ENCODE measurements around the gene NAB1.
"Not testable (repeated sequence)": the region's sequence is repeated elsewhere in the genome, so short reads cannot be mapped to it uniquely, and the experiment has no call there.

Gene NAB1, protein sequence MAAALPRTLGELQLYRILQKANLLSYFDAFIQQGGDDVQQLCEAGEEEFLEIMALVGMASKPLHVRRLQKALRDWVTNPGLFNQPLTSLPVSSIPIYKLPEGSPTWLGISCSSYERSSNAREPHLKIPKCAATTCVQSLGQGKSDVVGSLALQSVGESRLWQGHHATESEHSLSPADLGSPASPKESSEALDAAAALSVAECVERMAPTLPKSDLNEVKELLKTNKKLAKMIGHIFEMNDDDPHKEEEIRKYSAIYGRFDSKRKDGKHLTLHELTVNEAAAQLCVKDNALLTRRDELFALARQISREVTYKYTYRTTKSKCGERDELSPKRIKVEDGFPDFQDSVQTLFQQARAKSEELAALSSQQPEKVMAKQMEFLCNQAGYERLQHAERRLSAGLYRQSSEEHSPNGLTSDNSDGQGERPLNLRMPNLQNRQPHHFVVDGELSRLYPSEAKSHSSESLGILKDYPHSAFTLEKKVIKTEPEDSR

GRCh38 chr2:190649035-190649797 lies at the start of gene NAB1:
TSS of gene NAB1 (plus strand) at chr2:190649083. CDS start at chr2:190659177, 10,094 bp downstream.
- peak; percentile 60 for DNase-seq

DNA sequence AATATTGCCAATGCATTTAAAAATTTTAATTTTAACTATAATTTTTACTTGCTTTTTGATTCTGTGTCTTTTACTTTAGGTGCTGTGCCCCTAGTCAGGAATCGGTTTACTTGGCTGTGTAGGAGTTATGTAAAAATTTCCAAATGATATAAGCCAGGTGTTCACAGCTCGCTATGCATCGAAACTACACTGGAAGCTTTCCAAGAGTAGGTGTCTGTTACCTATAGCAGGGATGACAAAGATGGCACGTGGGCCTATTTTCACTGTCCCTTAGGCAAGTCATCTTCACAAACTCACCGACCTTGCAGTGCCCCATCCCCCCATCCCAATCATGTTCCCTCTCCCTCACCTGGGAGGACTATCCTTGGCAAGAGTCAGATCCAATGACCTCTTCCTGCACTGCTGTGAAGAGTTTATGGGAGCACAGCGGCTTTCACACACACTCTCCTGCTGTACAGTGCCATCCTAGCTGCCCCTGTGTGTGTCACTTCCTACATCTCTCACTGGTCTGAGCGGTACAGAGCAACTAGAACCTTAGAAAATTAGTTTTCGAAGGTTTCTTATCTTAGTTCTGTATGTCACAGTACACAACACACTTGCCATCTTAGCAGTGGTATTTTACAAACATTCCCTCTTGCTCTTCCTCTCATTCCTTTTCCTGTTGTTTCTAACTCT lies 49.2 kb upstream of the NAB1 start:
- no peak for DNase-seq

GRCh38 chr2:190600293-190601103 lies 48.4 kb upstream of the NAB1 start:
- no peak for DNase-seq

- DNase-seq, result no peak
Measured at GRCh38 chr2:190603374-190603773, 45.5 kb upstream of the NAB1 start.

GRCh38 chr2:190607014-190607597 lies 41.8 kb upstream of the NAB1 start:
- no peak for DNase-seq

DNA sequence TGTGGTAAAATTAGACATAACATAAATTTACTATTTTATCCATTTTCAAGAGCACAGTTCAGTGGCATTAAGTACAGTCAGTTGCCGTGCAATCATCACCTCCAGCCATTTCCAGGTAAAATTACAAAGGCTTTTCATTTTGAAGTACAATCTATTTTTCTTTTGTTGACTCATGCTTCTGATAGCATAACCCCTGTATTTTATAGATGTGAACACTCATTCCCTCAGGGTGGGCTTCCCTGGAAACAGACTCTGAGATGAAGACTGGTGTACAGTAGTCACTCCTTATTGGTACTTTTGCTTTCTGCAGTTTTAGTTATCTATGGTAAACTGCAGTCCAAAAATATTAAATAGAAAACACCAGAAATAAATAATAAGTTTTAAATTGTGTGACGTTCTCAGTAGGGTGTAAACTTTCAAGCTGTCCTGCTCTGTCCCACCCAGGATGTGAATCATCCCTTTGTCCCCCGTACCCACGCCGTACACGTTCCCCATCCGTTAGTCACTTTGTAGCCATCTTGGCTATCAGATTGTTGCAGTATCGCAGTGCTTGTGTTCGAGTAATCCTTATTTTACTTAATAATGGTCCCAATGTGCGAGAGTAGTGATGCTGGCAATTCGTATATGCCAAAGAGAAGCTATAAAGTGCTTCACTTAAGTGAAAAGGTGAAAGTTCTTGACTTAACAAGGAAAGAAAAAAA lies 41.1 kb upstream of the NAB1 start:
- DNase-seq, result no peak

- not testable (repeated sequence) for DNase-seq
Measured at GRCh38 chr2:190608863-190609262, 40.0 kb upstream of the NAB1 start.

DNA sequence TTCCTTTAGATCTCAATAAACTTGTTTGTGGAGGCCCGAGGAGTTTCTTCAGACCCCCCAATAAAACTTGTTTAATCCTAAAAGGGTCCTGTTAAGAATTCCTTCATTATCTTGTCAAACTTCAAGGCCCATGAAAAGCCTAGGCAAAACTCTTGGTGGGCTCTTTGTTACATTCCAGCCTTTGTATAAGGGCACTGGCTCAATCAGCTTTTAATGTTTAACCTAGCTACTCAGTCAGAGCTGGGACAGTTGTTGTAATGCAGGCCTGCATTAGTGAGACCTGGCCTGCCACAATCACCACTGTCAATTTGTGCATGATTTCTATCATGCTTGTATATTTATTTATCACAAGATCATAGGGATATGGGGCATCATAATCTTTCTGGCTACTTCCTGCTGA lies 39.5 kb upstream of the NAB1 start:
- DNase-seq, result not testable (repeated sequence)

GRCh38 chr2:190610528-190610927 lies 38.4 kb upstream of the NAB1 start:
- DNase-seq, result not testable (repeated sequence)

- DNase-seq, result no peak
Measured at GRCh38 chr2:190615555-190616200, 33.2 kb upstream of the NAB1 start.

GRCh38 chr2:190618030-190618429 lies 30.9 kb upstream of the NAB1 start:
- no peak for DNase-seq

DNA sequence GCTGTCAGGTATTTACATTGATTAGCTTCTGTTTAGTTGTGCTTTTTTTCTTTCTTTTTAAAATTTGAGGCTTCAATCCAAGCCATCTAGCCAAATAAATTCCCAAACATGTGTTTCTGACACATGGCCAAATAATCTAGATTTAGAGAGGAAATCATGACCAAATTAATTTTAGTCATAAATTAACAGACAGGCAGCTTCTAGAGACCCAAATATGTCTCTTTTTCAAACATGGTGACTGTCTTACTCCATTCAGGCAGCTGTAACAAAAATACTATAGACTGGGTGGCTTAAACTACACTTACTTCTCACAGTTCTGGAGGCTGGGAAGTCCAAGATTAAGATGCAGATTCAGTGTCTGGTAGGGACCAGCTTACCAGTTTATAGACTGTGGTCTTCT lies 23.2 kb upstream of the NAB1 start:
- DNase-seq, result no peak

DNA sequence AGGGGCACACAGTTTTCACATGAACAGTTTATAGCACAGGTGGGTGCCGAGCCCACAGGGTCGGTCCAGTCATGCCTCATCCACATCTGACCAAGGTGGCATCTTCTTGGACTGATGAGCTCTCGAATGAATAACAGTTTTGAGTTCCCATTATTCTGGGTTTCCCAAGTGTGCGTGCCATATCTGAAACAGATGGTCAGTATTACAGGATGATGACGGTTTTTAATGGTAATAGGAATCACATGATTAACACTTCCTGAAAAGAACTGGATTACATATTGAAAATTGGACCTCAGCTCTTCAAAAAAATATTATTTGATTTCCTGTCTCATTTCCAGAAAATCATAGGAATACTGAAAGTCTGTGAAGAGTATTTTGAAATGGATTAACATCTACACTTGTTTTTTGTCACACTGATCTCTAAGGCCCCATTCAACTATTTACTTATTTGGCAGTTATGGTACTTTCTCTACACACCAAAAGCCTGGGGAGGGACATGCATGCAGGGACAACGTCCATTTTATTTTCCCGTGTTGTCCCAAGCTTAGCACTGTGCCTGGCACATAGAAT lies 22.2 kb upstream of the NAB1 start:
- no peak for DNase-seq

DNA sequence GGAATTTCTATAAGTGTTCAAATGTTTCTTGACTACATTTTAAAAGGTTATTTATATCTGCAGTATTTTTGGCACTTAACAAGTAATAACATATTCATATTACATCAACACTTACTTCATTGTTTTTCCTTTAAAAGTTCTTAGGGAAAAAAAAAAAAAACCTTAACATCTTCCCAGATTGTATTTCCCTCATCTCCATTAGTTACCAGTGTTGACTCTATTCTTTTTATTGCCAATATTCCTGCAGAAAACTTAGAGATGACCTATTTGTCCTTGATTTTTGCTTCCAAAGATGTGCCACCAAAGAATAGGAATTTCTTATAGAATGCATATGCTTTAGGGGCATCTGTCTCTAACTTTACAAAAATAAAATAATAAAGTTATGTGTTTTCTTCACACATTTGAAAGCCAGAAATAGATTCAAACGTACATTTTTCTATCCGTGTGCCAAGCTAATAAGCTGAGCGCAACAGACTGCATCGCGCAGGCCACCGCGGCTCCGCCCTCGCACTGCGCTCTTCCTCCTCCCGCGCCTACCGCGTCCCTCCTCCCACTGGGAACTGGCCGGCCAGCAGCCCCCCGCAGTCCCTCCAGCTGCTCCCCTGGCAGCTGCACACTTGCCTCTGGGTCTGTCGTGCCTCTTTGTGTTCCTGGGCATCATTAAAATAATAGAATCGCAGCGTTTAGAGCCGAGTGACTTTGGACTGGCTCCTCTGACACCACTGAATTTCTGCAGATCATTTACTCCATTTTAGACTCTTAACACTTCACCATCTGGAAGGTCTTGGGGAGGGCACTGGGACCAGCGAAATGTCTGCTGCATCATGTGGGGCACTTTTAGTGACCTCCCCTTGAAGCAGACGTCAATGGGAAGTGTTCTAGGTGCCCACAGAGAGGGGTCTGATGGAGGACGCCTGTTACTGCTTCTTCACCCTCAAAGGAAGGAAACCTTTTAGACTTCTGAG lies 21.2 kb upstream of the NAB1 start:
- no peak for DNase-seq

GRCh38 chr2:190628591-190629319 lies 20.1 kb upstream of the NAB1 start:
- DNase-seq, result no peak

- DNase-seq, result no peak
Measured at GRCh38 chr2:190634381-190634780, 14.5 kb upstream of the NAB1 start.

- no peak for DNase-seq
Measured at GRCh38 chr2:190635781-190636180, 13.1 kb upstream of the NAB1 start.

GRCh38 chr2:190636361-190636760 lies 12.5 kb upstream of the NAB1 start:
- DNase-seq, result no peak

GRCh38 chr2:190637281-190637734 lies 11.6 kb upstream of the NAB1 start:
- DNase-seq, result no peak

Measured in NCI-H774 (cell line).